Lower leg skin (tissue), 3 donors: Measurements from ENCODE around the gene DOC2A.
"Not testable (repeated sequence)": the region's sequence is repeated elsewhere in the genome, so short reads cannot be mapped to it uniquely, and the experiment has no call there.

Experiments
- CTCF ChIP-seq, 3 donors: fragments of 450-650 bp; IDR thresholded peaks; one replicate each; pipeline ENCODE4 v1.5.1; 2016; ENCODE audit warnings: antibody characterized with exemption in 3 of 3, mild to moderate bottlenecking in 3 of 3, moderate library complexity in 2 of 3
- POLR2A ChIP-seq, 2 donors: fragments of 450-650 bp; IDR thresholded peaks; one replicate each; pipeline ENCODE4 v1.6.1; 2016 to 2017; ENCODE audit warnings: antibody characterized with exemption in 2 of 2, mild to moderate bottlenecking in 1 of 2, moderate library complexity in 1 of 2

- TF ChIP-seq CTCF, POLR2A (IDR thresholded peaks at IDR 0.05): not testable (repeated sequence)
Observed at GRCh38 chr16:30012598-30012997, 1.8 kb upstream of the DOC2A start.
